Frontal cortex (tissue), 4 donors: ENCODE measurements around the gene ELK3. TPM values are rescaled to one million over a fixed set of nuclear protein-coding genes. Genes with fewer than 3 reads are reported as not detected.
A peak's percentile ranks its signal among the peaks of the same experiment; 100 is the strongest.

Experiments
- DNase-seq, 2 donors: peaks; one replicate each; pipeline ENCODE4 v3.0.0; 2012; ENCODE audit warnings: low spot score in 2 of 2
- FAIRE-seq: peaks from 2 replicates; lab custom pipeline; 2012; peaks lifted over from hg19 to GRCh38; lab: Jason Lieb, UNC
- total RNA-seq: library from RNA; depleted of rRNA; stranded (reverse); fragments of >200 nt; gene quantifications from one replicate; pipeline ENCODE4 v1.2.3, GENCODE V29; 2014
- donor health status: control.
- donor health status: control.
- donor health status: control.

Gene ELK3
- total RNA-seq, 1 donor from 2014 or later, result 1.6 TPM

GRCh38 chr12:96228566-96229248 lies 34.5 kb downstream of the ELK3 start:
- FAIRE-seq (no peak), DNase-seq (no peak)

- no peak for DNase-seq
- no peak for FAIRE-seq
These were observed 36.5 kb downstream of the ELK3 start for GRCh38 chr12:96230646-96231045.

- DNase-seq, result no peak
- no peak for FAIRE-seq
These were observed 39.0 kb downstream of the ELK3 start for GRCh38 chr12:96233168-96233567.

- peak; percentile 58 to 80 for DNase-seq
- FAIRE-seq, result no peak
These were observed 39.8 kb downstream of the ELK3 start for GRCh38 chr12:96233939-96234461.

DNA sequence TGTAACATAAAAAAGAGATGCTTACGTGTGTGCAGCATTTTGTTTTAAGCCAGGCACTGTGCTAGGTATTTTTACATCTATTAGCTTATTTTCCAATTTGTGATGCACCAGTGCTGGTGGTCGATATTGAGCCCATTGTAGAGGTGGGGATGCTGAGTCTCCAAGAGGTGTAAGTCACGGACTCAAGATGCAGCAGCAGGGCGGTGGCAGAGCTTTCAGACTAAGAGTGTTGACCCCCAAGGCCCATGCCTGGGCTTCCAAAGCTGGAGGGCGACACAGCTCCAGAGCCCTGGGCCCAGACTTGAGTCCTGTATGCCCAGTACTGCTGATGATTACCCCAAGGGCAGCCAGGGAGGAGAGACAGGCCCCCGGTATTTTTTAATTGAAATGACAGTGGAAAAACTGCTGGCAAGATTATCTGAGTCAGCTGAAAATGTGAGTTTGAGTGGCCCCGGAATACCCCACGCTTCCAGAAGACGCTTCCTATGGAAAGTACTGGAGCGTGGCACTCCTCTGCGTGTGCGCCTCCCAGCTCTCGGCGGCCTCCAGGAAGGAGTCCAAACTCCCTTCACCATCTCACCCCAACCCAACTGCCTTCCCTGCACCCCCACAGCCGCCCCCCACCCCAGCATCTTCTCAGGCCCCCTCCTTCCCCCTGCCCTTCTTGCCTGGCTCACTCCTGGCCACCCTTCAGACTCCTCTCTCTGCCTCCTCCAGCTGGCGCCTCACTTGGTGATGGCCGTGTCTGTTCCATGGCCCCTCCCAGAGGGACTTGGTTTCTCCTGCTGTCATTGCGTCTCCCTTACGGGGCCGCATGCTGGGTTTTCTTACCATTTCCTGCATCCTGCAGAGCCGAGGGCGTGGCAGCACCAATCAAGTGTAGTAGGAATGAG lies 40.7 kb downstream of the ELK3 start:
- DNase-seq, result no peak
- FAIRE-seq, result no peak

DNA sequence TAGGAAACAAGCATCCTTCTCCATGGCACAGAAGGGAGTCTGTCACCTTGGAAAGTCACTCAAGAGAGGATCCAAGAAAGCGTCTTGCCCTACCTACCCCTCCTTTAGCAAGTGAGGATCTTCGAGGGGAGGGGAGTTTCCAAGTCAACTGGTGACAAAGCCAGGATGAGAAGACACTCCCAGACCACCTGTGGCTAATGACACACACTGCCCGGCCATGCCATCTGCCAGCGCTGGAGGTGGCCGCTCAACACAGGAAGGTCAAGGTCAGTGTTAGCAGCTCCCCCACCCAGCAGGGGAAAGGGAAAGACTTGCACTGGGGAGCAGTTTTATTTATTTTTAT lies 41.3 kb downstream of the ELK3 start:
- DNase-seq, result no peak
- no peak for FAIRE-seq

DNA sequence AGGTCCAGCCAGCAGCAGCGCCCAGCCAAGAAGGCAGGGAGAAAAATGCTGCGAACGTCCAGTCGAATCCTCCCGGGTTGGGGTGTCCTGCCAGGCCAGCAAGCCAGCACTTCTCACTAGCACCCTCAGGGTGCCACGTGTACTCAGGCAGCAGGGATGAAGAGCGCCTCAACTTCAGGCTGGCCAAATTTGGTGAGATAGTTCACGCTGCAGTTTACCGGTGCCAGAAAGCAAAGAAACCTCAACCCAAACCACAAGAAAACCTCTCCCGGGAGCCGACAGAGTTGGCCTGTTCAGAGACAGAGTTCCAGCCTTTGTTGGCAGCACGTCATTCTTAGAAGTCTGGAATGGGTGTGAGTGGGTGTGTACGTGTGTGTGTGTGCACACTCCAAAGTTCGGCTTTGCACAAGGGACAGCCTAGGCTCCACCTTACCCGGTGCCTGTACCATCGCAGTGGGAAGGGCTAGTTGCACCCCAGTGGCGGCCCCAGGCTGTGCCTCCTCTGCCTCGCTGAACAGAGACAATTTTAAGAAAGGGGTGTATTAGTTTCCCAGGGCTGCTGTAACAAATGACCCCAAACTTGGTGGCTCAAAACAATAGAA lies 42.1 kb downstream of the ELK3 start:
- DNase-seq (no peak), FAIRE-seq (no peak)

DNA sequence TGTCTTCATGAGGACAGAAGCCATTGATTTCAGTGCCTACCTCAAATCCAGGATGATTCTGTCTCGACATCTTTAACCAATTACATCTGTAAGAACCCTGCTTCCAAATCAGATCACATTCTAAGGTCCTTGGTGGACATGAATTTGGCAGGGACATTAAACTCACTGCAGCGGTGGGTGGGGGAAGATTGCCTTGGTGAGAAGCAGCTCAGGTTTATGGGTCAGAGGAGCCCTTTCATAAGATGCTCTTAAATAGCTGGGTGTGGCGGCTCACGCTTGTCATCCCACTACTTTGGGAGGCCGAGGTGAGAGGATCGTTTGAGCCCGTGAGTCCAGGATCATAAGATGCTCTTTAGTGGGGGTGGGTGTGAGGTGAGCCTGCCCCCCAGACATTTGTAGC lies 42.9 kb downstream of the ELK3 start:
- no peak for FAIRE-seq
- no peak for DNase-seq

GRCh38 chr12:96237465-96238077 lies 43.4 kb downstream of the ELK3 start:
- DNase-seq (no peak), FAIRE-seq (no peak)

DNA sequence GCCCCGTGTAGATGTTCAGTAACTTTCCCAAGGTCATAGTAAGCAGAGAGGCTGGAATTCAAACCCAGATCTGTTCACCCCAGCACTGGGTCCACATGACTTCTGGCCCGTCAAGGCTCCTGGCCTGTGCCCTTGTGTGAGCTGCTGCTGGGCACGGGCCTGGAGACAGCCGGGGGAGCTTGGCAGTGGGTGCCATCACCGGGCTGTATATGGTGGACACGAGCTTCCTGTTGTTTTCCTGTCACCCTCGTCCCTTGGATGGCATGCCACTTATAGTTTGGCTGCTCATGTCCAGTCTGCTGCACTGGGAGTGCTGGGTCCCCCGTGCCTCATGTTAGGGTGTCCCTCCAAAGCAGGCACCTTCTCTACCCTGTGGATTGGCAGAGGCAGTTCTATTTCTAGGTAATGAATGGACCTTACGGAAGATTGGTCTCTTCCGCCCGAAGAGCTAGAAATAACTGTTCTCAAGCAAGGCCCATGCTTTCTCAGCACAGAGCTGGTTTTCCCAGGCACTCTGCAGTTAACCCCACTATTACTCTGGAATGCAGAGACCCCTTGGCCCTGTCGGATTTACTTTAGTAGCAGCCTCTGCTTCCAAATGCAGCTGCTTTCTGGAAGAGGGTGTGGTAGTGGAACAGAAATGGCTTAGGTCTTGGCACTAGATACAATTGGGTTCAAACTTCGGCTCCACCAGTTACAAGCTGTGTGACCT lies 44.3 kb downstream of the ELK3 start:
- no peak for FAIRE-seq

GRCh38 chr12:96239711-96240635 lies 45.8 kb downstream of the ELK3 start:
- DNase-seq (no peak), FAIRE-seq (no peak)

More for the DNA sequence above, 44.3 kb downstream of the ELK3 start:
- DNase-seq, result no peak

DNA sequence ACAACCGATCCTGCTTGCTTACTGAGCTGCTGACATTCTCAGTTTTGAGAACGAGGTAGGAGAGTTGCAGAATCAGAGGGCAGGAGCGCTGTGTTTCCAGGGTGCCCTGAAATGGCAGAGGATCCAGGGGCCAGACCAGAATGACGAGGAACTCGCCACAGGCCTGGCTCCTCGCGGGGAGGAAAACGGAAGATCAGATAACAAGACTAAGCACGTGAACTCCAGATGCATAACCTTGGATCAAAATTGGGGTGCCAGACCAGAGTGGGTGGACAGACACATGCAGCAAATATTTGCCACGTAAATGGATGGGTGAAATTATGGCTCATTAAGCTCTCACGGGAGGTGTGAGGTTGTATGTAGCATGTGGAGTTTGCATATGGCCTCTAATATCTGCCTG lies 46.5 kb downstream of the ELK3 start:
- FAIRE-seq, result no peak
- no peak for DNase-seq

DNA sequence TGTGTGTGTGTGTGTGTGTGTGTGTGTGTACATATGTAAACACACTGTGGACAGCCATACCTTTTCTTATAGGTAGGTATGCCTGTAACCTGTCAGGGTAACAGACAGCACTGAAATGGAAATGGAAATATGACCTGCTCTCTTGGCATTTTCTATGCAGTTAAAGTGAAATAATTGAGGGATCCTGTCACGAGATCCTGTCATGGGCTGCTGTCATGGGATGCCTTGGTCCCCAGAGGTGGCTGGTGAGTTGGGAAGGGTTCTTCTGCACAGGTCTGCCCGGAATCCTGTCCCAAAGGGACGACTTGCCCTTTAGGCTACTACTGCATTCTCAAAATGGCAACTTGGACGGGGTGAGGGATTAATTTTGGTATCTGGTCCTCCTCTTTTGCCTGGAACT lies 47.3 kb downstream of the ELK3 start:
- DNase-seq, result no peak
- no peak for FAIRE-seq

- FAIRE-seq (no peak), DNase-seq (no peak)
These were observed 47.7 kb downstream of the ELK3 start for GRCh38 chr12:96241846-96242256.

DNA sequence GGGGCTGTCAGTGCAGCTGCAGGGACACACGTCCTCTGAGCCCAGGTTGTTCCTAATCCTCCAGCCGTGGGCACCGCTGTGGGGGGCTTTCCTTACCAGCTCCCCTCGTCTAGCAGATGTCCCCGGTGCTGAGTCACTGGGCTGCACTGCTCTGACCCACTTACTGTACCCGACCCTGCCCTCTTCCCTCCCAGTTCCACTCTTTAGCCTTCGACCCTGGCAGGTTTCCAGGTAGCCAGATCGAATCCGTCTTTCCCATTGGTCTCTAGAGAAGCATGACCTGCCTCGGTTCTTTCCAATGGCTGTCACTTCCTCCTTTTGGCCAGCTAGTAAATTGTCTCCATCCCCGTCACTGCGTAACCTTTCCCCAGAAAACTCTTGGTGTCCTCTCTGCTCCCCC lies 48.4 kb downstream of the ELK3 start:
- DNase-seq (no peak), FAIRE-seq (no peak)

- no peak for DNase-seq
- FAIRE-seq, result no peak
These were observed 50.7 kb downstream of the ELK3 start for GRCh38 chr12:96244826-96245225.

DNA sequence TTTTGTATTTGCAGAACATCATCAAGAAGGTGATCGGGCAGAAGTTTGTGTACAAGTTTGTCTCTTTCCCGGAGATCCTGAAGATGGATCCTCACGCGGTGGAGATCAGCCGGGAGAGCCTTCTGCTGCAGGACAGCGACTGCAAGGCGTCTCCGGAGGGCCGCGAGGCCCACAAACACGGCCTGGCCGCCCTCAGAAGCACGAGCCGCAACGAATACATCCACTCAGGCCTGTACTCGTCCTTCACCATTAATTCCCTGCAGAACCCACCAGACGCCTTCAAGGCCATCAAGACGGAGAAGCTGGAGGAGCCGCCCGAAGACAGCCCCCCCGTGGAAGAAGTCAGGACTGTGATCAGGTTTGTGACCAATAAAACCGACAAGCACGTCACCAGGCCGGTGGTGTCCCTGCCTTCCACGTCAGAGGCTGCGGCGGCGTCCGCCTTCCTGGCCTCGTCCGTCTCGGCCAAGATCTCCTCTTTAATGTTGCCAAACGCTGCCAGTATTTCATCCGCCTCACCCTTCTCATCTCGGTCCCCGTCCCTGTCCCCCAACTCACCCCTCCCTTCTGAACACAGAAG lies 52.8 kb downstream of the ELK3 start:
- FAIRE-seq (no peak), DNase-seq (no peak)

GRCh38 chr12:96247563-96247962 lies 53.4 kb downstream of the ELK3 start:
- FAIRE-seq, result no peak
- DNase-seq, result no peak
